Bronchial epithelial cell (primary cell): ENCODE results near the gene LRP1B. TPM values are rescaled to one million over a fixed set of nuclear protein-coding genes. Genes with fewer than 3 reads are reported as not detected.

Source experiments
- DNase-seq: peaks from one replicate; pipeline ENCODE4 v3.0.0-alpha.2; 2010; ENCODE audit warnings: low read depth
- FAIRE-seq: peaks from 2 replicates; lab custom pipeline; 2011; peaks lifted over from hg19 to GRCh38; lab: Jason Lieb, UNC
- H3K27me3 ChIP-seq: 2 replicates; pipeline ENCODE4 v1.5.1; 2011; ENCODE audit warnings: low read length; ENCODE audit not compliant: control insufficient read depth, insufficient read depth
- H3K36me3 ChIP-seq: 2 replicates; pipeline ENCODE4 v1.5.1; 2011; ENCODE audit warnings: low read length; ENCODE audit not compliant: control insufficient read depth, insufficient read depth
- H3K4me3 ChIP-seq: 2 replicates; pipeline ENCODE4 v1.5.1; 2011; ENCODE audit warnings: mild to moderate bottlenecking, low read depth, low read length, control low read depth
- CTCF ChIP-seq: IDR thresholded peaks from 2 replicates; pipeline ENCODE4 v1.5.1; 2011; ENCODE audit warnings: mild to moderate bottlenecking, moderate library complexity, low read length, control low read depth, inconsistent platforms; ENCODE audit not compliant: insufficient read depth, severe bottlenecking
- total RNA-seq: library from RNA; depleted of rRNA; stranded (reverse); fragments of >200 nt; gene quantifications from 2 replicates; pipeline ENCODE4 v1.2.1, GENCODE V29; 2014

Gene LRP1B
- total RNA-seq, 1 donor from 2014 or later: under 0.01 TPM

- H3K4me3 ChIP-seq: no peak overlapping the region
- FAIRE-seq (no peak), DNase-seq (no peak)
- TF ChIP-seq CTCF: no peak
- H3K36me3 ChIP-seq: no peaks in the 10 kb centered on the region
- H3K27me3 ChIP-seq: no peaks in the 10 kb centered on the region
Measured at GRCh38 chr2:141162314-141162713, 968.5 kb downstream of the LRP1B start.

GRCh38 chr2:141151611-141152286 is 979.1 kb downstream of the LRP1B start:
- H3K27me3 ChIP-seq: no peaks in the 10 kb centered on the region
- DNase-seq (no peak), FAIRE-seq (no peak)
- no peak for TF ChIP-seq CTCF
- H3K36me3 ChIP-seq: no peaks in the 10 kb centered on the region
- H3K4me3 ChIP-seq: no peak overlapping the region

GRCh38 chr2:141142025-141142424 is 988.8 kb downstream of the LRP1B start:
- no peaks in the 10 kb centered on the region for H3K36me3 ChIP-seq
- DNase-seq: no peak
- FAIRE-seq: no peak
- H3K27me3 ChIP-seq: no peaks in the 10 kb centered on the region
- no peak overlapping the region for H3K4me3 ChIP-seq
- no peak for TF ChIP-seq CTCF

- no peak for TF ChIP-seq CTCF
- H3K36me3 ChIP-seq: no peaks in the 10 kb centered on the region
- no peak overlapping the region for H3K4me3 ChIP-seq
- DNase-seq (no peak), FAIRE-seq (no peak)
- H3K27me3 ChIP-seq: no peaks in the 10 kb centered on the region
Measured at GRCh38 chr2:141137122-141137693, 993.6 kb downstream of the LRP1B start.

- no peak for DNase-seq
Measured at GRCh38 chr2:141133883-141134282, 996.9 kb downstream of the LRP1B start.

More at GRCh38 chr2:141133883-141134282, 996.9 kb downstream of the LRP1B start:
- no peak for FAIRE-seq
- H3K4me3 ChIP-seq: no peak overlapping the region
- H3K27me3 ChIP-seq: no peaks in the 10 kb centered on the region
- no peak for TF ChIP-seq CTCF
- H3K36me3 ChIP-seq: no peaks in the 10 kb centered on the region
